B cell (primary cell): ENCODE measurements around the gene KLHL13. TPM values are rescaled to one million over a fixed set of nuclear protein-coding genes. Genes with fewer than 3 reads are reported as not detected.
"Not testable (repeated sequence)": the region's sequence is repeated elsewhere in the genome, so short reads cannot be mapped to it uniquely, and the experiment has no call there.

Source experiments
- ATAC-seq: fragments of 200-7000 bp; cut with Tn5 transposase; one replicate; pipeline ENCODE4 v1.10.0; 2021; ENCODE audit warnings: low read depth, mild to moderate bottlenecking, moderate number of reproducible peaks, moderate library complexity
- CTCF ChIA-PET: fragments of 350-600 bp; sonication (Branson Sonifier 250); formaldehyde crosslinking; loops from one replicate; lab custom pipeline; 2021; ENCODE audit warnings: antibody characterized with exemption, inconsistent platforms; lab: Charles Lee
- POLR2A ChIA-PET: fragments of 350-600 bp; sonication (Branson Sonifier 250); formaldehyde crosslinking; loops from one replicate; lab custom pipeline; 2021; ENCODE audit warnings: antibody characterized with exemption; lab: Charles Lee
- DNase-seq: peaks from one replicate; pipeline ENCODE4 v3.0.0; 2013
- H2AFZ ChIP-seq: 2 replicates; pipeline ENCODE4 v1.6.1; 2012; ENCODE audit warnings: mild to moderate bottlenecking, low read depth, low read length; ENCODE audit not compliant: insufficient read depth, poor library complexity, severe bottlenecking
- H3K27ac ChIP-seq, 2 donors: 1 replicate in 1 of 2; 2 replicates in 1 of 2; pipeline ENCODE4 v1.5.1; 2012 to 2013; ENCODE audit warnings: low read length in 2 of 2, mild to moderate bottlenecking in 2 of 2, moderate library complexity in 1 of 2
- H3K27me3 ChIP-seq, 4 experiments: fragments of 200-600 bp in 1 of 4; sonication (generic) in 1 of 4; replicated peaks in 1 of 4; 1 replicate in 2 of 4; 2 replicates in 2 of 4; pipeline versions ENCODE4 v1.6.1 to v1.7.0; 2013 to 2016; ENCODE audit warnings: low read length in 3 of 4, mild to moderate bottlenecking in 2 of 4, mixed read lengths in 1 of 4, moderate library complexity in 1 of 4; ENCODE audit not compliant: insufficient read depth in 4 of 4, control insufficient read depth in 3 of 4; ENCODE audit errors: control extremely low read depth in 1 of 4
- H3K36me3 ChIP-seq, 2 experiments: replicated peaks in 1 of 2; 1 replicate in 1 of 2; 2 replicates in 1 of 2; pipeline versions ENCODE4 v1.6.1 to v1.7.1; 2013; ENCODE audit warnings: low read length in 1 of 2; ENCODE audit not compliant: insufficient read depth in 2 of 2, control insufficient read depth in 1 of 2; ENCODE audit errors: control extremely low read depth in 1 of 2, extremely low read depth in 1 of 2
- H3K4me1 ChIP-seq, 2 donors: fragments of 200-600 bp in 1 of 2; sonication (generic) in 1 of 2; 1 replicate in 1 of 2; 2 replicates in 1 of 2; pipeline versions ENCODE4 v1.5.1 to v1.6.1; 2013 to 2017; ENCODE audit warnings: low read length in 2 of 2; ENCODE audit not compliant: control insufficient read depth in 2 of 2, insufficient read depth in 2 of 2
- H3K4me2 ChIP-seq: replicated peaks from 2 replicates; pipeline ENCODE3; 2012; ENCODE audit warnings: mild to moderate bottlenecking, low read depth, low read length; ENCODE audit not compliant: poor library complexity, severe bottlenecking
- H3K4me3 ChIP-seq, 5 experiments: fragments of 200-600 bp in 1 of 5; sonication (generic) in 1 of 5; 1 replicate in 3 of 5; 2 replicates in 2 of 5; pipeline versions ENCODE4 v1.5.1 to v1.7.0; 2011 to 2016; ENCODE audit warnings: low read length in 4 of 5, mild to moderate bottlenecking in 4 of 5, low read depth in 2 of 5, control low read depth in 1 of 5, moderate library complexity in 1 of 5; ENCODE audit not compliant: insufficient read depth in 1 of 5; ENCODE audit errors: control extremely low read depth in 1 of 5, extremely low read depth in 1 of 5
- H3K79me2 ChIP-seq: fragments of 200-600 bp; sonication (generic); one replicate; pipeline ENCODE4 v1.6.0; 2016; ENCODE audit warnings: low read length; ENCODE audit not compliant: control insufficient read depth, insufficient read depth
- H3K9ac ChIP-seq: fragments of 200-600 bp; sonication (generic); 2 replicates; pipeline ENCODE4 v1.6.1; 2017; ENCODE audit warnings: mild to moderate bottlenecking, low read length, moderate library complexity
- H3K9me3 ChIP-seq, 3 donors: one replicate each; pipeline versions ENCODE4 v1.6.1 to v1.7.1; 2013; ENCODE audit warnings: low read length in 2 of 3; ENCODE audit not compliant: control insufficient read depth in 2 of 3, insufficient read depth in 1 of 3; ENCODE audit errors: control extremely low read depth in 1 of 3
- H4K20me1 ChIP-seq: 2 replicates; pipeline ENCODE4 v1.6.0; 2012; ENCODE audit warnings: mild to moderate bottlenecking, low read length; ENCODE audit not compliant: insufficient read depth, control insufficient read depth, poor library complexity, severe bottlenecking
- H3K27ac Mint-ChIP-seq: one replicate; pipeline ENCODE4 v1.8.0; 2021; ENCODE audit warnings: mixed read lengths
- H3K27me3 Mint-ChIP-seq: one replicate; pipeline ENCODE4 v1.8.0; 2021; ENCODE audit warnings: mixed read lengths
- H3K4me1 Mint-ChIP-seq: one replicate; pipeline ENCODE4 v1.8.0; 2021; ENCODE audit warnings: mixed read lengths
- H3K4me3 Mint-ChIP-seq: one replicate; pipeline ENCODE4 v1.8.0; 2021; ENCODE audit warnings: mixed read lengths
- H3K9me3 Mint-ChIP-seq: one replicate; pipeline ENCODE4 v1.8.0; 2022; ENCODE audit warnings: mixed read lengths; ENCODE audit not compliant: insufficient read depth
- EZH2 ChIP-seq: IDR thresholded peaks from 2 replicates; pipeline ENCODE4 v1.6.1; 2012; ENCODE audit warnings: borderline replicate concordance, low read depth, mild to moderate bottlenecking, moderate library complexity, low read length; ENCODE audit not compliant: insufficient read depth, poor library complexity, severe bottlenecking
- WGBS: methylation state at CpG from one replicate; pipeline ENCODE4 v1.1.5; 2013; ENCODE audit warnings: missing lambda C conversion rate; ENCODE audit not compliant: insufficient coverage; 5-methylcytosine and 5-hydroxymethylcytosine counted together
- intact Hi-C: fragments of 100-400 bp; cut with micrococcal nuclease; formaldehyde crosslinking; loops from one replicate; pipeline ENCODE4 v1.10.0; 2022
- polyA plus RNA-seq: library from polyadenylated mRNA; depleted of rRNA; stranded (reverse); fragments of >200 nt; gene quantifications from 2 replicates; pipeline ENCODE4 v1.2.3, GENCODE V29; 2012
- total RNA-seq, 2 donors: library from RNA; stranded (reverse); fragments of 120-200 nt in 1 of 2; gene quantifications; 1 replicate in 1 of 2; 2 replicates in 1 of 2; pipeline versions ENCODE4 v1.2.3 to v1.2.4, GENCODE V29; 2013 to 2022
- TF ChIP-seq, protein P1 (sequence below): fragments of 200-600 bp; IDR thresholded peaks from one replicate; pipeline ENCODE4 v1.8.0; 2022; ENCODE audit warnings: antibody characterized with exemption, mild to moderate bottlenecking

KLHL13 gene
- total and polyA plus RNA-seq, 2 donors (not counting 1 experiment from before 2014, with no cell fraction given) = 0.04 TPM; not detected in 1

DNA sequence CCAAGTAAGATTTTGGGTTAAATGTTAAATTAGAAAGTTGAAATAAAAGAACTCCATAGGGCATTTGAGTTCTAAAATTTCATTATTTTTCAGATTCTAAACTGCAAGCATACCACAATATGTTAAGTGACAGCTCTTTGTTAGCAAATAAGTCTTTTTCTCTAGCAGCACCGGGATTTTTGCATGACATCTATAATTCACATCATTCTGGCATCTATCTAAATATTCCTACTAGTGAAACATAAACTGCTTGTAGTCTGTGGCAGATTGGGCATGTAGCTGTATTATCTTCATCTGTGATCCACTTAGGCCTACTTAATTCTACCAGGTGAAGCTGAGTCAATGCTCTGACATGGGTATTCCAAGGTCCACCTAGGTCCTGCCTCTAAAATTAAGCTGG is 32.1 kb upstream of the KLHL13 start:
- Histone ChIP-seq H3K9ac (no peak overlapping the region), H3K4me2 (no peak overlapping the region), H3K36me3 (no peaks in the 10 kb centered on the region), H3K9me3 (no peaks in the 10 kb centered on the region), H3K4me1 (no peaks in the 10 kb centered on the region), H3K27ac (no peak overlapping the region), H3K79me2 (no peaks in the 10 kb centered on the region), H3K4me3 (no peak overlapping the region), H3K27me3 (no peaks in the 10 kb centered on the region), H4K20me1 (no peaks in the 10 kb centered on the region), H2AFZ (no peak overlapping the region)
- no CpG with 5 or more reads among the region's 1 CpG for WGBS
- Mint-ChIP-seq H3K4me3 (no peak overlapping the region), H3K9me3 (no peaks in the 10 kb centered on the region), H3K27ac (no peak overlapping the region), H3K4me1 (no peaks in the 10 kb centered on the region), H3K27me3 (no peaks in the 10 kb centered on the region)
- CTCF ChIA-PET = no interaction called here
- POLR2A ChIA-PET = no interaction called here
- DNase-seq (no peak), ATAC-seq (no peak)
- intact Hi-C loops = no loop called here
- TF ChIP-seq, protein P1, sequence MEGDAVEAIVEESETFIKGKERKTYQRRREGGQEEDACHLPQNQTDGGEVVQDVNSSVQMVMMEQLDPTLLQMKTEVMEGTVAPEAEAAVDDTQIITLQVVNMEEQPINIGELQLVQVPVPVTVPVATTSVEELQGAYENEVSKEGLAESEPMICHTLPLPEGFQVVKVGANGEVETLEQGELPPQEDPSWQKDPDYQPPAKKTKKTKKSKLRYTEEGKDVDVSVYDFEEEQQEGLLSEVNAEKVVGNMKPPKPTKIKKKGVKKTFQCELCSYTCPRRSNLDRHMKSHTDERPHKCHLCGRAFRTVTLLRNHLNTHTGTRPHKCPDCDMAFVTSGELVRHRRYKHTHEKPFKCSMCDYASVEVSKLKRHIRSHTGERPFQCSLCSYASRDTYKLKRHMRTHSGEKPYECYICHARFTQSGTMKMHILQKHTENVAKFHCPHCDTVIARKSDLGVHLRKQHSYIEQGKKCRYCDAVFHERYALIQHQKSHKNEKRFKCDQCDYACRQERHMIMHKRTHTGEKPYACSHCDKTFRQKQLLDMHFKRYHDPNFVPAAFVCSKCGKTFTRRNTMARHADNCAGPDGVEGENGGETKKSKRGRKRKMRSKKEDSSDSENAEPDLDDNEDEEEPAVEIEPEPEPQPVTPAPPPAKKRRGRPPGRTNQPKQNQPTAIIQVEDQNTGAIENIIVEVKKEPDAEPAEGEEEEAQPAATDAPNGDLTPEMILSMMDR = no peak
- TF ChIP-seq EZH2 = no peak

GRCh38 chrX:118147771-118148170 is 31.2 kb upstream of the KLHL13 start:
- DNase-seq, H2AFZ ChIP-seq, H3K27ac Mint-ChIP-seq, ATAC-seq, POLR2A ChIA-PET, H3K9me3 ChIP-seq, H3K9me3 Mint-ChIP-seq, intact Hi-C loops, H4K20me1 ChIP-seq, CTCF ChIA-PET, H3K27me3 Mint-ChIP-seq, H3K27me3 ChIP-seq, H3K4me2 ChIP-seq, H3K9ac ChIP-seq, H3K4me3 ChIP-seq, H3K4me1 Mint-ChIP-seq, H3K79me2 ChIP-seq, H3K4me1 ChIP-seq, H3K4me3 Mint-ChIP-seq, H3K36me3 ChIP-seq, H3K27ac ChIP-seq: not testable (repeated sequence)
- WGBS = no CpG with 5 or more reads among the region's 3 CpGs
